ENCODE measurements around the gene DEPDC1. TPM values are rescaled to one million over a fixed set of nuclear protein-coding genes. Genes with fewer than 3 reads are reported as not detected.

The DEPDC1 gene
- 24.0 and 28.0 TPM in 2 replicates for polyA plus RNA-seq (2013)

GRCh38 chr1:68496680-68497357 lies at the start of gene DEPDC1:
Gene DEPDC1, minus strand, starts transcription at chr1:68497082. Its CDS starts 83 bp downstream, at chr1:68496999.
- Histone ChIP-seq H3K79me1 (ENCODE audit: low read length) (peaks cover 8% of the 10 kb centered on the region), H3K9ac (ENCODE audit: low read length) (peak within 1 kb of the TSS; percentile 86), H3K4me3 (ENCODE audit: low read depth, low read length) (peak within 1 kb of the TSS; percentile 97), H3K4ac (ENCODE audit: low read depth, low read length) (peak within 1 kb of the TSS; percentile 60), H4K91ac (ENCODE audit: low read depth, low read length) (peak within 1 kb of the TSS; percentile 95), H2BK5ac (ENCODE audit: low read depth, low read length, poor library complexity) (peak within 1 kb of the TSS; percentile 77), H2BK120ac (ENCODE audit: insufficient read depth, low read length, poor library complexity) (peak within 1 kb of the TSS; percentile 77), H3K23ac (ENCODE audit: low read length) (no peak within 1 kb of the TSS), H4K12ac (ENCODE audit: low read depth, low read length) (peak within 1 kb of the TSS; percentile 64), H2AK5ac (ENCODE audit: low read length) (peak within 1 kb of the TSS; percentile 39), H3K27ac (ENCODE audit: low read depth, low read length) (peak within 1 kb of the TSS; percentile 36), H3K4me2 (ENCODE audit: low read length) (peak within 1 kb of the TSS; percentile 66), H3K79me2 (ENCODE audit: control insufficient read depth, insufficient read depth, low read length, poor library complexity) (peaks cover 7% of the 10 kb centered on the region), H3K9me3 (ENCODE audit: insufficient read depth, low read depth, low read length) (no peaks in the 10 kb centered on the region), H4K8ac (ENCODE audit: low read depth, low read length) (peak within 1 kb of the TSS; percentile 88), H3K36me3 (ENCODE audit: control insufficient read depth in 1 of 2, insufficient read depth in 2 of 2, low read length in 2 of 2) (peaks cover 0 to 4% of the 10 kb centered on the region in 2 experiments), H2AFZ (ENCODE audit: insufficient read depth, low read length, poor library complexity) (peak within 1 kb of the TSS; percentile 98), H3K18ac (ENCODE audit: low read length) (peak within 1 kb of the TSS; percentile 91), H2BK12ac (ENCODE audit: low read length) (peak within 1 kb of the TSS; percentile 39), H3K4me1 (ENCODE audit: control insufficient read depth in 1 of 2, insufficient read depth in 2 of 2, low read length in 2 of 2) (peaks cover 0 to 2% of the 10 kb centered on the region in 2 experiments), H3K27me3 (ENCODE audit: insufficient read depth, low read length) (no peaks in the 10 kb centered on the region), H3K14ac (ENCODE audit: low read length) (peak within 1 kb of the TSS; percentile 90)
- WGBS (ENCODE audit: extremely low coverage, insufficient coverage, insufficient read length), result no CpG with 5 or more reads among the region's 64 CpGs
- peak; percentile 92 to 95 for DNase-seq

- Histone ChIP-seq H3K4me3 (ENCODE audit: low read depth, low read length) (no peak overlapping the region), H3K27ac (ENCODE audit: low read depth, low read length) (no peak overlapping the region), H2BK5ac (ENCODE audit: low read depth, low read length, poor library complexity) (no peak overlapping the region), H4K12ac (ENCODE audit: low read depth, low read length) (no peak overlapping the region), H3K27me3 (ENCODE audit: insufficient read depth, low read length) (no peaks in the 10 kb centered on the region), H3K9ac (ENCODE audit: low read length) (no peak overlapping the region), H4K8ac (ENCODE audit: low read depth, low read length) (no peak overlapping the region), H3K9me3 (ENCODE audit: insufficient read depth, low read depth, low read length) (no peaks in the 10 kb centered on the region), H3K23ac (ENCODE audit: low read length) (no peak overlapping the region), H3K36me3 (ENCODE audit: control insufficient read depth in 1 of 2, insufficient read depth in 2 of 2, low read length in 2 of 2) (no peaks in the 10 kb centered on the region), H3K4ac (ENCODE audit: low read depth, low read length) (no peak overlapping the region), H2AK5ac (ENCODE audit: low read length) (no peak overlapping the region), H3K79me2 (ENCODE audit: control insufficient read depth, insufficient read depth, low read length, poor library complexity) (no peaks in the 10 kb centered on the region), H4K91ac (ENCODE audit: low read depth, low read length) (no peak overlapping the region), H3K4me2 (ENCODE audit: low read length) (no peak overlapping the region), H2AFZ (ENCODE audit: insufficient read depth, low read length, poor library complexity) (no peak overlapping the region), H3K79me1 (ENCODE audit: low read length) (no peaks in the 10 kb centered on the region), H2BK12ac (ENCODE audit: low read length) (no peak overlapping the region), H3K18ac (ENCODE audit: low read length) (no peak overlapping the region), H2BK120ac (ENCODE audit: insufficient read depth, low read length, poor library complexity) (no peak overlapping the region), H3K4me1 (ENCODE audit: control insufficient read depth in 1 of 2, insufficient read depth in 2 of 2, low read length in 2 of 2) (no peaks in the 10 kb centered on the region), H3K14ac (ENCODE audit: low read length) (no peak overlapping the region)
- WGBS (ENCODE audit: extremely low coverage, insufficient coverage, insufficient read length), result no CpG with 5 or more reads among the region's 4 CpGs
- no peak for DNase-seq
Observed at GRCh38 chr1:68544651-68545050, 47.8 kb upstream of the DEPDC1 start.

- Histone ChIP-seq H3K79me1 (ENCODE audit: low read length) (no peaks in the 10 kb centered on the region), H3K9me3 (ENCODE audit: insufficient read depth, low read depth, low read length) (no peaks in the 10 kb centered on the region), H3K27me3 (ENCODE audit: insufficient read depth, low read length) (no peaks in the 10 kb centered on the region)
Observed at GRCh38 chr1:68542586-68542985, 45.7 kb upstream of the DEPDC1 start.

GRCh38 chr1:68538941-68539340 lies 42.1 kb upstream of the DEPDC1 start:
- no peak overlapping the region for H3K4me3 ChIP-seq (ENCODE audit: low read depth, low read length)
- H2AFZ ChIP-seq (ENCODE audit: insufficient read depth, low read length, poor library complexity), result no peak overlapping the region
- H3K79me2 ChIP-seq (ENCODE audit: control insufficient read depth, insufficient read depth, low read length, poor library complexity), result no peaks in the 10 kb centered on the region
- no peaks in the 10 kb centered on the region for H3K4me1 ChIP-seq (ENCODE audit: control insufficient read depth in 1 of 2, insufficient read depth in 2 of 2, low read length in 2 of 2)
- H3K4me2 ChIP-seq (ENCODE audit: low read length), result no peak overlapping the region
- H4K12ac ChIP-seq (ENCODE audit: low read depth, low read length), result no peak overlapping the region
- H2BK12ac ChIP-seq (ENCODE audit: low read length), result no peak overlapping the region
- no peak overlapping the region for H3K27ac ChIP-seq (ENCODE audit: low read depth, low read length)
- no peaks in the 10 kb centered on the region for H3K36me3 ChIP-seq (ENCODE audit: control insufficient read depth in 1 of 2, insufficient read depth in 2 of 2, low read length in 2 of 2)
- no peak overlapping the region for H2BK5ac ChIP-seq (ENCODE audit: low read depth, low read length, poor library complexity)
- H4K91ac ChIP-seq (ENCODE audit: low read depth, low read length), result no peak overlapping the region
- no peaks in the 10 kb centered on the region for H3K27me3 ChIP-seq (ENCODE audit: insufficient read depth, low read length)
- no peaks in the 10 kb centered on the region for H3K9me3 ChIP-seq (ENCODE audit: insufficient read depth, low read depth, low read length)
- no peak overlapping the region for H3K4ac ChIP-seq (ENCODE audit: low read depth, low read length)
- no peak overlapping the region for H3K9ac ChIP-seq (ENCODE audit: low read length)
- H3K14ac ChIP-seq (ENCODE audit: low read length), result no peak overlapping the region
- no peak overlapping the region for H4K8ac ChIP-seq (ENCODE audit: low read depth, low read length)
- H3K79me1 ChIP-seq (ENCODE audit: low read length), result no peaks in the 10 kb centered on the region
- no peak overlapping the region for H2AK5ac ChIP-seq (ENCODE audit: low read length)
- DNase-seq, result no peak
- H3K18ac ChIP-seq (ENCODE audit: low read length), result no peak overlapping the region
- no peak overlapping the region for H2BK120ac ChIP-seq (ENCODE audit: insufficient read depth, low read length, poor library complexity)
- H3K23ac ChIP-seq (ENCODE audit: low read length), result no peak overlapping the region

More at GRCh38 chr1:68542586-68542985, 45.7 kb upstream of the DEPDC1 start:
- no peak overlapping the region for H4K91ac ChIP-seq (ENCODE audit: low read depth, low read length)
- no peaks in the 10 kb centered on the region for H3K79me2 ChIP-seq (ENCODE audit: control insufficient read depth, insufficient read depth, low read length, poor library complexity)
- no peak overlapping the region for H3K9ac ChIP-seq (ENCODE audit: low read length)
- no peak overlapping the region for H3K4me3 ChIP-seq (ENCODE audit: low read depth, low read length)
- no peak overlapping the region for H3K4me2 ChIP-seq (ENCODE audit: low read length)
- no peak for DNase-seq
- H3K14ac ChIP-seq (ENCODE audit: low read length), result no peak overlapping the region
- no peaks in the 10 kb centered on the region for H3K36me3 ChIP-seq (ENCODE audit: control insufficient read depth in 1 of 2, insufficient read depth in 2 of 2, low read length in 2 of 2)
- H3K4me1 ChIP-seq (ENCODE audit: control insufficient read depth in 1 of 2, insufficient read depth in 2 of 2, low read length in 2 of 2), result no peaks in the 10 kb centered on the region
- no peak overlapping the region for H4K12ac ChIP-seq (ENCODE audit: low read depth, low read length)
- H3K23ac ChIP-seq (ENCODE audit: low read length), result no peak overlapping the region
- H3K18ac ChIP-seq (ENCODE audit: low read length), result no peak overlapping the region
- no peak overlapping the region for H2BK12ac ChIP-seq (ENCODE audit: low read length)
- H3K27ac ChIP-seq (ENCODE audit: low read depth, low read length), result no peak overlapping the region
- H2AFZ ChIP-seq (ENCODE audit: insufficient read depth, low read length, poor library complexity), result no peak overlapping the region
- no peak overlapping the region for H4K8ac ChIP-seq (ENCODE audit: low read depth, low read length)
- no peak overlapping the region for H3K4ac ChIP-seq (ENCODE audit: low read depth, low read length)
- no peak overlapping the region for H2BK120ac ChIP-seq (ENCODE audit: insufficient read depth, low read length, poor library complexity)
- no peak overlapping the region for H2AK5ac ChIP-seq (ENCODE audit: low read length)
- no peak overlapping the region for H2BK5ac ChIP-seq (ENCODE audit: low read depth, low read length, poor library complexity)
